GM23248 (cell line): Measurements from ENCODE around the gene ZNF14.

Experiments
- EZH2 ChIP-seq: fragments of 200-600 bp; sonication (generic); IDR thresholded peaks from 2 replicates; pipeline ENCODE4 v1.6.1; 2018; ENCODE audit warnings: antibody characterized with exemption, mild to moderate bottlenecking; ENCODE audit not compliant: insufficient read depth, poor library complexity, severe bottlenecking
- EZH2phosphoT487 ChIP-seq: fragments of 200-600 bp; sonication (generic); IDR thresholded peaks from 2 replicates; pipeline ENCODE4 v1.6.1; 2018; ENCODE audit warnings: antibody characterized with exemption, moderate library complexity, mild to moderate bottlenecking, low read depth; ENCODE audit not compliant: insufficient read depth

DNA sequence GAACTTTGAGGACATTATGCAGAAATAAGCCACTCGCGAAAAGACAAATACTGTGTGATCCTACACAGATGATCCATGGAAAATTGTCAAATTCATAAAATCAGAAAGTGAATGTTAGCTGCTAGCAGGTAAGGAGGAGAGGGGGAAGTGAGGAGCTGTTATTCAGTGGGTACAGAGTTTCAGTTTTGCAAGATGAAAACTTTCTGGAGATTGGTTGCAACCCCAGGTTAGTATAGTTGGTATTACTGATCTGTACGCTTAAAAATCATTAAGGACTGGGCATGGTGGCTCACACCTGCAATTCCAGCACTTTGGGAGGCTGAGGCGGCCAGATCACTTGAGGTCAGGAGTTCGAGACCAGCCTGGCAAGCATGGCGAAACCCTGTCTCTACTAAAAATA is 46.3 kb downstream of the ZNF14 start:
- no peak for TF ChIP-seq EZH2phosphoT487
- no peak for TF ChIP-seq EZH2
